ENCODE measurements around the gene NDFIP2.

DNA sequence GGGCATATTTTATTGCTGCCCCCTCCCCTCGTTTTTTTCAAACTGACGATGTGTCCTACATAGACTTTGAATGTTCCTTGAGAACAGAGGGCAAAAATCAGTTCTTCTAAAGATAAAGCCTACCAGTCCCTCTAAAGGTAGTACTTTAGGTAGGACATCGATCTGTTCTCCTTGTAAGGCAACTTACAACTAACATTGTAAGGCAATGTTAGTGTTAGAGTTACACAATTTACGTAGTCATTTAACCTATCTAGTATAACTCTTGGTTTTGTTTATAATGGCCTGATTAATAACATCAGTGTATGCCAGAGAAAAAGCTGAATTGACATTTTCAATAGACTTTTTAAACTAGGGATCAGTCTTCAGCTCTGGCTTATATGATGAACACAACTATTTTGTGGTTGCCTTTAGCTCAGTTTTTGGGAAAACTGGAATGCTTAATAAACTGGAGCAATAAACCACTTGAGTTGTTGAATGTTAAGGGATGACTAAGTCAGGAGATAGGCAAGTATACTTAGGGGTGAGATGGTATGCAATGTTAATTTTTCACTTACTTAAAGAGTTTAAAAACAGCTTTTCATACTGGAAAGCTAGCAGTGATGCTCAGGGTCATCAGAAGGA is 2.2 kb downstream of the NDFIP2 start:
- TF ChIP-seq, protein P1, sequence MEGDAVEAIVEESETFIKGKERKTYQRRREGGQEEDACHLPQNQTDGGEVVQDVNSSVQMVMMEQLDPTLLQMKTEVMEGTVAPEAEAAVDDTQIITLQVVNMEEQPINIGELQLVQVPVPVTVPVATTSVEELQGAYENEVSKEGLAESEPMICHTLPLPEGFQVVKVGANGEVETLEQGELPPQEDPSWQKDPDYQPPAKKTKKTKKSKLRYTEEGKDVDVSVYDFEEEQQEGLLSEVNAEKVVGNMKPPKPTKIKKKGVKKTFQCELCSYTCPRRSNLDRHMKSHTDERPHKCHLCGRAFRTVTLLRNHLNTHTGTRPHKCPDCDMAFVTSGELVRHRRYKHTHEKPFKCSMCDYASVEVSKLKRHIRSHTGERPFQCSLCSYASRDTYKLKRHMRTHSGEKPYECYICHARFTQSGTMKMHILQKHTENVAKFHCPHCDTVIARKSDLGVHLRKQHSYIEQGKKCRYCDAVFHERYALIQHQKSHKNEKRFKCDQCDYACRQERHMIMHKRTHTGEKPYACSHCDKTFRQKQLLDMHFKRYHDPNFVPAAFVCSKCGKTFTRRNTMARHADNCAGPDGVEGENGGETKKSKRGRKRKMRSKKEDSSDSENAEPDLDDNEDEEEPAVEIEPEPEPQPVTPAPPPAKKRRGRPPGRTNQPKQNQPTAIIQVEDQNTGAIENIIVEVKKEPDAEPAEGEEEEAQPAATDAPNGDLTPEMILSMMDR (IDR thresholded peaks at IDR 0.05 in 4 of 5, conservative IDR thresholded peaks at IDR 0.05 in 1 of 5) = no peak
- no peak for TF ChIP-seq POLR2A (IDR thresholded peaks at IDR 0.05)
